GM04503 (cell line): ENCODE measurements around the gene TTC22.

Experiments used
- DNase-seq: peaks from one replicate; pipeline ENCODE4 v3.0.0-alpha.2; 2012; ENCODE audit warnings: low read depth

TTC22 gene

DNA sequence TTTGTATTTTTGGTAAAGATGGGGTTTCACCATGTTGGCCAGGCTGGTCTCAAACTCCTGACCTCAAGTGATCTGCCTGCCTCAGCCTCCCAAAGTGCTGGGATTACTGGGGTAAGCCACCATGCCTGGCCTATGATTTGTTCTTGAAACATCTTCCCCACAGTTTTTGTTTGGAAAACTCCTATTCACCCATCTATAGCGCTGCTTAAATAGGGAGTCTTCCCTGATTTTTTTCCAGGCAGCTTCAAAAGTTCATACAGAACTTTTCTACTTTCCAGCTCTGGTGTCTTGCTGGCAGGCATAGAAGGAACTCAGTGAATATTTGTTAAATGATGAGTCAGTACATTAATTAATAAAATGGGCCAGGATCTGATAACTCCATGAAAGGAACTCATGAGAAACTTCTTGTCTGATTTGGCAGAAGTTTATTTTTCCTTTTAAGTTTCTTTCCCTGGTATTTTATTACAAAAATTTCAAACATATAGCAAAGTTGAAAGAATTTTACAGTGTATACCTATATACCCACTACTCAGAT is 33.0 kb upstream of the TTC22 start:
- DNase-seq, result no peak

DNA sequence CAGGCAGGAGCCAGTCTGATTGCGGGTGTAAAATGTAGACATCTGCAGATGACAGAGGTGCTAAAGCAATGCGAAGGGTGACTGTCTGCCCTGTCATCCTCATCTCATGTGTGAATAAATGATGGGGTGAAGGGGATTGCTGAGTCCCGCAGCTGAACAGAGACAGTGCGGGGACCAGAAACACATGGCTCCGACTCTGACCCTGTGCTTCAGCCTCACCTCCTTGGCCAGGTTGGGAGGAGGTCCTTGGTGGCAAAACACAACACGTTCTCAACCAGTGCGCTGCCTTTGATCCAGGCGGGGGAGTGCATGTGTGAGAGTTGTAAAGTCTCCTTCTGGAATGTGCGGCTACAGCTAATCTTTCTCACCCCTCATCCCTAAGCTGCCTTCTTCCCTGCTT is 32.0 kb upstream of the TTC22 start:
- no peak for DNase-seq

DNA sequence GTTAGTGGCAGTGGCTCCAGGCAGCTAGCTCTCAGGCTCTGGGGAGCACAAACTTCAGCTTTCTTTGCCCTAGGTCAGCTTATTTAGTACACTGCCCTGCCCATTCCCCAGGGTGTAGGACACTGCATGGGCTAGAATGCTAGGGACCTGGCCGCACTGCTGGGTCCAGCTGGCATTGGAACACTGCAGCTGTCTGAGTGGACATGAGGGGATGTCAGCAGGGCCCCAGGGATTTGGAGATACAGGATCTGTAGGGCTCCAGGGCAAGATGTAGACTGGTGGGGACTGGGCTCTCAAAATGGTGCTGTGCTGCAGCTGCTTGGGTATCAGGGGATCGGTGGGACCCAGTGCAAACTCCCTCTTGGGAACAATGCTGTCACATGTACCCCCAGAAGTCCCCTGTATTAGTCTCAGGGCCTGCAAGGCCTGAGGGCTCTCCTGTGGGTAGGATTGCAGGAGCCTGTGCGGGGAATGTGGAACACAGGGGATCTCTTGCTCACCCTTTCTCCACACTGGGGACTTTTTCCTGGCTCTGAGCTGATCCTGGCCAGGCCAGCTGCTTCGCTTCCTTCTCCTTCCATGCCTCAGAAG is 25.2 kb upstream of the TTC22 start:
- no peak for DNase-seq

DNA sequence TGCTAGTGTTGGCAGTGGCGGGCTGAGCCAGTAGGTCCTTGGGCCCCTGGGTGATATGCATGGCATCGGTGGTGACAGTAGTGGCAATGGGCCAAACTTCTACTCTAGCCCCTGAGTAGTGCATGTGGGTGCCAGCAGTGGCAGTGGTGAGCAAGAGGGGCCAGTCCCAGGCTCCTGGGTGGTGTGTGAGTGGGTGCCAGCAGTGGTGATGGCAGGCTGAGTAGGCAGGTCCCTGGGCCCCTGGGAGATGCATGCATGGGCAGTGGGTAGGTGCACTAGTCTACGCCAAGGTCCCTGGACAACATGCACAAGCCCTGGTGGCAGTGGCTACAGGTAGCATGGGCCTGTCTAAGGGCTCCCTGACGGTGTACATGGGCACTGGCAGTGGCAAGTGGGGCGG is 24.6 kb upstream of the TTC22 start:
- no peak for DNase-seq

DNA sequence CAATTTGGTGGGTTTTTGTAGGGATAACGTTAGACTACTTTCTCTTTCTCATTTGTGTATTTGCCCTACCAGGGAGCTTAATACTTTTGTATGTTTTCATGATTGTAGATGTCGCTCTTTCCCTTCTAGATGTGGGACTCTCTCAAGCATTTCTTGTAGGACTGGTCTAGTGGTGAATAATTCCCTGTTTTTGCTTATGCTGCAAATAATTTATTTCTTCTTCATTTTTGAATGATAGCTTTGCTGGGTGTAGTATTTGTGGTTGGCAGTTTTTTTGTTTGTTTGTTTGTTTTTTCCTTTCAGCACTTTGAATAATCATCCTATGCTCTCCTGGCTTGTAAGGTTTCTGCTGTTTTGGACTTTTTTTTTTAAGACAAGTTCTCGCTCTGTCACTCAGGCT is 22.5 kb upstream of the TTC22 start:
- no peak for DNase-seq

DNA sequence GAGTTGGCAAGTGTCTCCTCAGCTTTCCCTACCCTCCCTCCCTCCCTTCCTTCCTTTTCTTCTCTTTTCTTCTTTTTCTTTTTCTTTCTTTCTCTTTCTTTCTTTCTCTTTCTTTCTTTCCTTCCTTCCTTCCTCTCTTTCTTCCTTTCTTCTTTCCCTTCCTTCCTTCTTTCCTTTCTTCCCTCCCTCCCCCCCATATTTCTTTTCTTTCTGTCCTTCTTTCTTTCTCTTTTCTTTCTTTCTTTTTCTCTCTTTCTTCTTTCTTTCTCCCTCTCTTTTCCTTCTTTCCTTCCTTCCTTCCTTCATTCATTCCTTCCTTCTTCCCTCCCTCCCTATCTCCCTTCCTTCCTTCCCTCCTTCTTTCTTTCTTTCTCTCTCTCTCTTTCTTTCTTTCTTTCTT is 18.6 kb upstream of the TTC22 start:
- DNase-seq, result no peak

DNA sequence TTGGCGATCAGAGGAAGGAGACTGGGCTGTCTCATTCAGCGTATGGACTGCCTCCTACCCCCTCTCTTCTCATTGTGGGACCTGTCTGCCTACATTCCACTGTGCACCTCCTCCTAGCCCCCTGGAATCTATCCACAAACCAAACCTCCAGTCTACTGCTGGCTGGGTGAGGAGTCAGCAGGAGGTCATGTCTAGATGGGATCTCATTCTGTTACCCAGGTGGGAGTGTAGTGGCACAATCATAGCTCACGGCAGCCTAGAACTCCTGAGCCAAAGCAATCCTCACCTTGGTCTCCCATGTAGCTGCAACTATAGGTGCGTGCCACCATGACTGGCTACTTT is 18.0 kb upstream of the TTC22 start:
- no peak for DNase-seq

DNA sequence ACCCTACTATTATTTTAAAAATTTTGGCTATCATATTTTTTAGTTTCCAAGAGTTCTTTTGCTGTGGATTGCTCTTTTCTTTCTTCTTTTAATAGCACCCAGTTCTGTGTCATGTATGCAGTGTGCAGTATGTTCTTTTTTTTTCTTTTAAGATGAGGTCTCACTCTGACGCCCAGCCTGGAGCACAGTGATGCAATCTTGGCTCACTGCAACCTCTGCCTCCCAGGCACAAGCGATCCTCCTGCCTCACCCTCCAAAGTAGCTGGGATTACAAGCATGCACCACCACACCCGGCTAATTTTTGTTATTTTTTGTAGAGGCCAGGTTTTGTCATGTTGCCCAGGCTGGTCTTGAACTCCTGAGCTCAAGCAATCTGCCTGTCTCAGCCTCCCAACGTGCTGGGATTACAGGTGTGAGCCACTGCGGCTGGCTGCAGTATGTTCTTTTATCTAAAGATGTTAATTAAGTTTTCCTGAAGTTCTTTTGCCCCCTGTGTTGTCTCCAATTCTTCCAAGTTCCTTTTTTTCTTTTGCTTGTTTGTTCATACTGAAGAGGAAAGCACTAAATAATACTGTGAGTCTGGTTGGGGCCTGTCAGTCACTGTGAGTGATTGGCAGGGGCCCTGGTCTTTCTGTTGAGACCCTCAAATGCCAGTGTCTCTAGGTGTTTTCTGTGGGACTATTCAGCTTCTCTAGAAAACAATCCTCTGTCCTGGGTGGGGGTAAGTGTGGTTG is 17.5 kb upstream of the TTC22 start:
- DNase-seq, result no peak

DNA sequence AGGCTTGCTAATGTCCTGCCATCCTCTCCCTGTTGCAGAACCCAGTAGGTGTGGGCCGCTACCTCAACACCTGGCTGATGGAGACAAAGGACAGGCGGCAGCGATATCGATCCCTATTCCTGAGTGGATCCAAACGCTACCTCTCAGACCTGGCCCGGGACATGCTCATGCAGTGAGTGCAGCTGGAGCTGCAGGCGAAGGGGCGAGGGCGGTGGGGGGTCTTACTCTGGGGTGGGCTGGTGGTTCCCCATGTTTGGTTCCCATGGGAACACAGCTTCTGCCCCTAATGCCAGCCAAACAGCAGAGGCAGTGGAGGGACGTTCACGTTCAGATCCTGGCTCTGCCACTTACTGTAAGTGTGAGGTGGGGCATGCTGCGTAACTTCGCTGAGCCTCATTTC is 15.8 kb upstream of the TTC22 start:
- DNase-seq, result no peak

DNA sequence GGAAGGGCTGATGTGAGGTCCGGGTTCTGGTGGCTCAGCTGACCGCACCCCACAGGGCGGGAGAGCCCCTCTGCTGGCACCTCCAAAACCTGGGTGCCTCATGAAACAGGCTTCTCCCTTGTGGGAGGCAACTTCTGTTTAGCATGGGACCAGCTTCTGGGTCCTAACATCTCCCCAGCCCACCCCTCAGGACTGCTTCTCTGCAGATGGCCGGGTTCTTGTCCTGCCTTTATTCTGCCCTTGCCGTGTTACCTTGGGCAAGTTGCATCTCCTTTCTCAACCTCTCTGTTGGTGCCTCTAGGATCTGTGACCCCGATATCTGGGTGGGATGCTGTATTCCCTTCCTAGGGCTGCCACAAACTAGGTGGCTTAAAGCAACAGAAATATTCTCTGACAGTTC is 15.0 kb upstream of the TTC22 start:
- no peak for DNase-seq

DNA sequence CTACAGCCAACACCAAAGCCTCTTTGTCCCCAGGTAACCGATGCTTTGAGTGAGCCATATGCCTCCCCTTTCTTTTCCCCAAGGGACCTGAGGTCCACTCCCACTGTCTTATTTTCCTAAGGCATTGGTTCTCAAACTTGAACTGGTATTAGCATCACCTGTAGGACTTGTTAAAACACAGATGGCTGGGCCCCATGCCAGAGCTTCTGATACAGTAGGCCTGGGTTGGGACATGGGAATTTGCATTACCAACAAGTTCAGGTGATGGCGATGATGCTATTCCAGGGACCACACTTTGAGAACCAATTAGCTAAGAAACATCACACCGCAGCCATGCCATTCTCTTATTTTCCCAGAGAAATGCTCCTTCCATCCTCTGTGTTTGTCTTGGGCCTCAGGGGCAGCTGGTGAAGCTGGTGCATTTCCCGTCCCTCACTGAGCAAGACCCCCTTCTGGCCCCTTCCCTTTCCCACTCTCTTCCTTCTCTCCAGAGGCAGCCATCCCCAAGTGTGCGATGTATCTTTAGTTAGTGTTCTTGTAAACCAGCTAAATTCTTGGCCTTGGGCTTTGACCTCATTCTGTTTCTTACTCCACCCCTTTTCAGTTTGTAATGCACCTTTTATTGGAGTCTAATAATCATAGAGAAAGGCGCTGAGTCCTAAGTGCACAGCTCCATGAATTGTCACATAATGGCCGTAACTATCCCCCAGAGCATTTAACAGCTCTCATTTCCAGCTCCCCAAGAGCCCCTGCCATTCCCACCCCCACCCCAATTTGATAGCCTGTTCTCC is 14.2 kb upstream of the TTC22 start:
- no peak for DNase-seq

DNA sequence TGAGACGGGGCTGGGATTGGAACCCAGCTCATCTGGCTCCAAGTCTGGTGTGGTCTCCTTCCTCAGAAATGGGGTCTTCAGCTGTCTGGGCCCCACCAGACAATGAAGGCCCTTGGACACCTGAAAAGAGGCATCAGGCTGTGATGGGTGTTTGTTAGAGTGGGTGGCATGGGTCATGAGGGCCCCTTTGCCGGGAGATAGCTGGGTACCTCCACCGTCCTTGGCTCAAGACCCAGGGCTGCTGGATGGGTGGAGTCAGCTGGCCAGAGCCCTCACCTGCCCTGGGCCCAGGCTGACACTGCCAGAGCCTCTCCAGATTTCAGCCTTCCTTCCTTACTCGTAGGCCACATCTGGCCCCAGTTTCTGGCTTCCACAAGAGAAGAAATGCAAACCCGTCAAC is 13.4 kb upstream of the TTC22 start:
- no peak for DNase-seq

DNA sequence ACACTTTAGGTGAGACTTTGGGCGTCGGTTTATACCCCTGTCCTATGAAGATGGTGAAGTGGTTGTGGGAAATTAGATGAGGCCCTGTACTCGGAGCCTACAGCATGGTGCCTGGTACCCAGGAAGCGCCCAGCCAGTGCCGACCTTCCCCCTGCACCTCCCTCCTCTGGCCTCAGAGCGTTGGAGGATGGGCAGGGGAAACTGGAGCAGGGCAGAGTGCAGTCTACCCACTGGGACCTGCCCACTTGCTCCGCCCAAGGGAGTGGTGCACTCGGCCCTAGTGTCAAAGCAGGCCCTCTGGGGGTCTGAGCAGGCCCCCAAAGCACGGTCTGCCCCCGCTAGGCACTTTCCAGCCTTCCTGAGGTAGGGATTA is 13.0 kb upstream of the TTC22 start:
- no peak for DNase-seq

DNA sequence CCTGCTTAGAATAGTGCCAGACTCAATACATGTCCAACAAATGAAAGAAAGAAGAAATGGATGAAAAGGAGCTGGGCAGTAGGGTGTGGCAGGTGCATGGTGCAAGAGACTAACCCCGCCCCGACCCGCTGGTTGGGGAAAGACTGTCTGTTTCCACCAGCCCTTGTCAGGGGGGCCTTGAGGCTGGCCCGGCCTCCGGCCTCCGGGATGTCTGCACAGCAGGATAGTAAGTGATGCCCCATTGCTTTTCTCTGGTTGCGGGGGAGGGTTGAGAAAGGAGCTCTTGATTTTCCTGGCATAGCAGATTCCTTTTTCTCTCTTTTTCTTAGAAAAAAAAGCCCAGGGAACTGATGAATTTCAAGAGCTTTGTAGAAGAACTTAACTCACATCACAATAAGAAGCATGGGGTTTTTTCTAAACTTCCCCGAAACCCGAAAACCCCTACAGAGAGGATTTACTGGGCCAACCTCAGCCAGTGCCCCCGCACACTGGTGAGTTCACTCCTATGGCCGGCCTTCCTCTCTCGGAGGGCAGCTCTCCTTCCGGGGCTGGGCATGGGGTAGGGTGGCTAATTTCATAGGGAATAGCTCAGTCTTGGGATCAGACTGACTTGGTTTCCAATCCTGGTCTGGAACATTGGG is 12.5 kb upstream of the TTC22 start:
- no peak for DNase-seq

DNA sequence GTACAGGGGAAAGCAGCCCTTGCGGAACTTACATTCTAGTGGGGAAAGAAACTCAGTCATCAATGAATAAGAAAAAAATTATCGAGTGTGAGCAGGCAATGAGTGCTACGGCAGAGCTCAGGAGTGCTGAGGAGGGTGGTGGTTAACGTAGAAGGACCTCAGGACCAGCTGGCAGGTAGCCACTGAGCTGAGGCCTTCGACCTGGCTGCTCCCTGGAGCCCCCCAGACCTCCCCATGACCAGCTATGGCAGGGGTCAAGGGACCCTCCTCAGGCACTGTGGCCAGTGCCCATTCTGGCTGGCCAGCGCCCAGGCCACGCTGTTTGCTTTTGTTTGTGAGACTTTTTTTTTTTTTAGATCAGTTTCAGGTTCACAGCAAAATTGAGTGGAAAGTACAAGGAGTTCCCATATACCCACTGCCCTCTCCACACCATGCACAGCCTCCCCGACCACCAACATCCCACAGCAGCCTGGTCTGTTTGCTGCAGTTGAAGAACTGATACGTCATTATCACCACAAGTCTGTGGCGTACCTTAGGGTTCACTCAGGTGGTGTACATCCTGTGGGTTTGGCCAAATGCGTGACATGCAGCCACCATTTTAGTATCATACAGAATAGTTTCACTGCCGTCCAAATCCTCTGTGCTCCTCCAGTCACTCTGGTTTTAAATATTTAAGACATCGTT is 11.8 kb upstream of the TTC22 start:
- no peak for DNase-seq

DNA sequence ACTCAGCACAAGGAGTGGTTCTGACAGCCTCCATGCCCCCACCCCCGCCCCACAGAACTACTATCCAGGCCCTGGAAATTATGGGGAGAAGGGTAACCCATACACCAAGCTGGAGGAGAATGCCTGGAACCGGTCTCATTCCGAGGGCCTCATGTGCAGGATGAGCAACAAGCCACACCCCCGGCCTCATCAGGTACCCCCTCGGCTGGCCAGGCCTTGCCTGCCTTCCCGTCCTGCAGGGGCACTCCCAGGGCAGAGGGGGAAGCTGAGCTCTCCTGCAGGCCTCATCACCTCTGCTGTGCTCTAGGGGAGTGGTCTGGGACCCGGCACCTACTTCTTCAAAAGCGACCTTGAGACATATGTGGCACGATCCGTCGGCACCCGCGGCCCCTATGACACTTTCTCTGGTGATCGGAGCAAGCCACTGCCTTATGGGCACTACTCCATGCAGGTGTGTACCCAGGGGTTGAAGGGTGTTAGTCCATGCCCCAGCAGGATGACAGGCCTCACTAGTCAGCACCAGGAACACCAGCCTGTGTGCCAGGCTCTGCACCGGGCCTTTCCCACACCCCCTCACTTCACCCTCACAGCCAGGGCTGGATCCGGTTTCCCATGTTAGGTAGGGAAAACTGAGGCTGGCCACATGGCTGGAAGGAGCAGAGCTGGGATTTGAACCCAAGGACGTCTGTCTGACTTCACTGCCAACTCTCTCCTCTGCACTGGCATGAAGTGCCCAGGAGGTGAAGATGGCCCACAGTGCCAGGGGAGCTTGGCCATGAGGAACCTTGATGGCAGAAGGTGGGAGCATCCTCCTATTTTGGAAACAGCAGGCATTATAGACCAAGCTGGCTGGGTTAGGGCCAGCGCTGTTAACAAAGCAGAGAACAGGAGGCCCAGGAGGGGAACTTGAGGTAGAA is 10.9 kb upstream of the TTC22 start:
- no peak for DNase-seq

DNA sequence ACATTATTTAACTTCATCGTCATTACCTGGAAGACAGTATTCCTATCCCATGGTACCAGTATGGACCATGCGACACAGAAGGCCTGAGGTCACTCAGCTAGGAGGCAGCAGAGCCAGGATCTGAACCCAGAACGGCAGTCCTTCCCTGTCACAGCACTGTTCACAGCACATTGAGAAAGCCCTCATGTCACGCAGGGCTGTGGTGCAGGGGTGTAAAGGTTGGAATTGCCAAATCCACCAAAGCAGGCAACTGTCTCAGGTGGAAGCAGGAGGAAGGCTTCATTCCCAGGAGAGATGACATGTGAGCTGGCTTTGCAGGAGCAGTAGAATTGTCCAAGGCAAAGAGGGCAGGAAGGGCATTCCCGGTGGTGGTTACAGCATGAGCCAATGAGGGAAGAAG is 9.9 kb upstream of the TTC22 start:
- DNase-seq, result no peak

DNA sequence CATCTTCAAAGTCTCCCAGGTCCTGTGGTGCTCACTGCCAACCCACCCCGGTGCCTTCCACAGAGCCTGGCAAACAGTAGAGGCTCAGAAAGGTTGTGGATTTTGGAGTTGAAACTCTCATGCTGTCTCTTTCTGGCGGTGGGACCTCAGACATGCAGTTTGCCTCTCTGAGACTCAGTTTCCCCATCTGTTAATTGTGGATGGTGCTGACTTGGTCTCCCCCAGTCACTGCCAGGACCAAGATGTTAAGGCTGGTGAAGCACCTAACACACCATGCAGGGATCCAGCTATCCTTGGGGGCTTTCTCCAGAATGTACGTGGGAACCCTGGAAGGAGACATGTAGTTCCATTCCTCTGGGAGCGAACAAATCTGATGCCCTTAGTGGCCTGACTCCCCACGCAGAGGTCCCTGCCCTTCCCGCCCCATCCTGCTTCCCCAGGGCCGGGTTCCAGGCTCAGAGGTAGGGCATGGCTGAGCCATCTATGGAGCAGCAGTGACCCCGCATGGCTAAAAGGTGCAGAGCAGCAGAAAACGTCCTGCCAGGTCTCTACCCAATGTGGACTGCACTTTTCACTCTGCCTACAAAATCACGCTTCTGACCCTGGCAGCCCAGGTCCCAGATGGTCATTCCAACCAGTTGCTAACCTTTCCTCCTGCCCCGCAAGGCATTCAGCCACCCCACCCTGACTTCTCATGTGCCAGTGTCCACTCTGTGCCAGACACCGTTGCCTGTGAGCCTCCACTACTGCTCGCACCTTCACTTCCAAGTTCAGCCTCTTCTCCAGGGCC is 9.2 kb upstream of the TTC22 start:
- no peak for DNase-seq

DNA sequence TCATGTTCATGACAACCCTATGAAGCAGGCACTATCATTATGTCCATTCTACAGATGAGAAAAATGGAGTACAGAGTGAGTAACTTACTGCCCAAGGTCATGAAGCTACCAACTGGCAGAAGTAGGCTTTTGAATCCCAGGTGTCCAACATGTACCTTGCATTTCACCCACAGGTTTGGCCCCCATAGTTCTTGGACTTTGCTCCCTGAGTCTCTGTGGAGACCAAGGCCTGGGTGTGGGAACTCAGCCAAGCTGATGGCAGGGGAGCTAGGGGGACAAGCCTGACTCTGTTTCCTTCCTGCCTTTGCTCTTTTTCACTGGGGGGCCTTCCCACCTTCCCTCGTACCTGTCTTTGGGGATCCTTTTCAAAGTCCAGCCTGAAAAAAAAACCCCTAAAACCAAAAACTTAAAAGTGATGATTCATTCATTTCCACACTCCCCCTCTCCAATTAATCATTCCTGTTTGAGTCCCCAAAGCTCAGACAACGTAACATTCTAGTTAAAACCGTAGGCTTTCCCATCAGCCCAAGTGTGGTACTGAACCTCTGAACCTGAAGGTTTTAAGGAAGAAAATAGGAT is 8.5 kb upstream of the TTC22 start:
- DNase-seq, result no peak
